Glutamatergic neuron (in vitro differentiated cells): ENCODE results near the gene GDF7. TPM values are rescaled to one million over a fixed set of nuclear protein-coding genes. Genes with fewer than 3 reads are reported as not detected.
A peak's percentile ranks its signal among the peaks of the same experiment; 100 is the strongest.

Source experiments
- DNase-seq: peaks from one replicate; pipeline ENCODE4 v3.0.0; 2022
- H3K27ac Mint-ChIP-seq: one replicate; pipeline ENCODE4 v1.8.0; 2020; ENCODE audit warnings: mild to moderate bottlenecking, mixed read lengths, inconsistent platforms; ENCODE audit not compliant: unreplicated experiment
- H3K27me3 Mint-ChIP-seq: one replicate; pipeline ENCODE4 v1.8.0; 2020; ENCODE audit warnings: mild to moderate bottlenecking, moderate library complexity, mixed read lengths, inconsistent platforms; ENCODE audit not compliant: unreplicated experiment
- H3K36me3 Mint-ChIP-seq: one replicate; pipeline ENCODE4 v1.8.0; 2020; ENCODE audit warnings: mild to moderate bottlenecking, mixed read lengths, inconsistent platforms; ENCODE audit not compliant: unreplicated experiment
- H3K4me1 Mint-ChIP-seq: one replicate; pipeline ENCODE4 v1.8.0; 2020; ENCODE audit warnings: mild to moderate bottlenecking, low read depth, mixed read lengths, inconsistent platforms; ENCODE audit not compliant: unreplicated experiment
- H3K4me3 Mint-ChIP-seq: one replicate; pipeline ENCODE4 v1.8.0; 2020; ENCODE audit warnings: mild to moderate bottlenecking, mixed read lengths, inconsistent platforms; ENCODE audit not compliant: unreplicated experiment
- H3K9me3 Mint-ChIP-seq: one replicate; pipeline ENCODE4 v1.8.0; 2020; ENCODE audit warnings: mild to moderate bottlenecking, moderate library complexity, mixed read lengths, inconsistent platforms; ENCODE audit not compliant: unreplicated experiment
- CTCF ChIP-seq: fragments of 200-600 bp; sonication (generic); IDR thresholded peaks from one replicate; pipeline ENCODE4 v1.5.0; 2021; ENCODE audit not compliant: partially characterized antibody, unreplicated experiment
- long read RNA-seq: library from polyadenylated mRNA; unstranded; transcript quantifications from one replicate; pipeline ENCODE4 v2.0.0, GENCODE V29; 2020; ENCODE audit not compliant: unreplicated experiment
- total RNA-seq: library from RNA; stranded (reverse); fragmentation: NEBNext Ultra II Directional; extraction: Animal tissue kit (Norgen Biotek cat#: 25700); gene quantifications from one replicate; pipeline ENCODE4 v1.2.1, GENCODE V29; 2021; ENCODE audit not compliant: unreplicated experiment

GDF7 gene
- total RNA-seq: not detected
- long read RNA-seq: 0 reads

- peak; percentile 39 for TF ChIP-seq CTCF
- H3K4me1 Mint-ChIP-seq: peaks cover 3% of the 10 kb centered on the region
- peak within 1 kb of the TSS; percentile 71 for H3K4me3 Mint-ChIP-seq
- H3K27ac Mint-ChIP-seq: no peak within 1 kb of the TSS
- peaks cover 6% of the 10 kb centered on the region for H3K9me3 Mint-ChIP-seq
- no peak for DNase-seq
- H3K27me3 Mint-ChIP-seq: peaks cover 25% of the 10 kb centered on the region
- H3K36me3 Mint-ChIP-seq: no peaks in the 10 kb centered on the region
These were observed at the start of gene GDF7 for GRCh38 chr2:20666304-20667150. GDF7 (plus strand) TSS chr2:20667144; CDS start chr2:20667240, 96 bp downstream.

GRCh38 chr2:20617892-20618467 is 49.0 kb upstream of the GDF7 start:
- DNase-seq: peak; percentile 46
- Mint-ChIP-seq H3K27me3 (peaks cover 12% of the 10 kb centered on the region), H3K4me1 (peaks cover 14% of the 10 kb centered on the region), H3K36me3 (peaks cover 8% of the 10 kb centered on the region), H3K4me3 (no peak overlapping the region), H3K27ac (no peak overlapping the region), H3K9me3 (peaks cover 15% of the 10 kb centered on the region)
- TF ChIP-seq CTCF: peak; percentile 32

- Mint-ChIP-seq H3K27me3 (peaks cover 12% of the 10 kb centered on the region), H3K4me3 (no peak overlapping the region), H3K36me3 (peaks cover 8% of the 10 kb centered on the region), H3K27ac (no peak overlapping the region), H3K4me1 (peaks cover 15% of the 10 kb centered on the region), H3K9me3 (peaks cover 14% of the 10 kb centered on the region)
- TF ChIP-seq CTCF: no peak
- no peak for DNase-seq
These were observed 48.5 kb upstream of the GDF7 start for GRCh38 chr2:20618468-20618885.

- Mint-ChIP-seq H3K36me3 (peaks cover 8% of the 10 kb centered on the region), H3K4me1 (peaks cover 15% of the 10 kb centered on the region), H3K27ac (no peak overlapping the region), H3K4me3 (no peak overlapping the region), H3K9me3 (peaks cover 13% of the 10 kb centered on the region), H3K27me3 (peaks cover 12% of the 10 kb centered on the region)
- peak; percentile 11 for DNase-seq
- TF ChIP-seq CTCF: no peak
These were observed 47.9 kb upstream of the GDF7 start for GRCh38 chr2:20618886-20619521.
